Neural progenitor cell (in vitro differentiated cells): ENCODE measurements around the gene CTTNBP2NL. TPM values are rescaled to one million over a fixed set of nuclear protein-coding genes. Genes with fewer than 3 reads are reported as not detected.
"Not testable (repeated sequence)": the region's sequence is repeated elsewhere in the genome, so short reads cannot be mapped to it uniquely, and the experiment has no call there.

Experiments used
- DNase-seq: peaks from one replicate; pipeline ENCODE4 v3.0.0-alpha.2; 2016; ENCODE audit warnings: low spot score
- H2AFZ ChIP-seq: fragments of 200-600 bp; sonication (generic); replicated peaks from 2 replicates; pipeline ENCODE4 v1.6.1; 2016; ENCODE audit warnings: antibody characterized with exemption
- H3F3A ChIP-seq: fragments of 200-600 bp; sonication (generic); 2 replicates; pipeline ENCODE4 v1.6.1; 2016; ENCODE audit warnings: antibody characterized with exemption, low read depth
- H3K27ac ChIP-seq: fragments of 200-600 bp; sonication (generic); 2 replicates; pipeline ENCODE4 v1.5.1; 2016; ENCODE audit warnings: mild to moderate bottlenecking
- H3K27me3 ChIP-seq: fragments of 200-600 bp; sonication (generic); 2 replicates; pipeline ENCODE4 v1.6.1; 2016; ENCODE audit warnings: mild to moderate bottlenecking, moderate library complexity
- H3K36me3 ChIP-seq: fragments of 200-600 bp; sonication (generic); 2 replicates; pipeline ENCODE4 v1.5.1; 2016
- H3K4me1 ChIP-seq: fragments of 200-600 bp; sonication (generic); 2 replicates; pipeline ENCODE4 v1.6.1; 2016; ENCODE audit warnings: mixed run types
- H3K4me2 ChIP-seq: fragments of 200-600 bp; sonication (generic); 2 replicates; pipeline ENCODE4 v1.6.1; 2016
- H3K4me3 ChIP-seq: fragments of 200-600 bp; sonication (generic); 2 replicates; pipeline ENCODE4 v1.5.1; 2016
- H3K79me2 ChIP-seq: fragments of 200-600 bp; sonication (generic); 2 replicates; pipeline ENCODE4 v1.6.1; 2016; ENCODE audit warnings: low read depth
- H3K9ac ChIP-seq: fragments of 200-600 bp; sonication (generic); 2 replicates; pipeline ENCODE4 v1.6.1; 2016
- H3K9me3 ChIP-seq: fragments of 200-600 bp; sonication (generic); 2 replicates; pipeline ENCODE4 v1.5.1; 2016; ENCODE audit warnings: low read depth
- H4K20me1 ChIP-seq: fragments of 200-600 bp; sonication (generic); 2 replicates; pipeline ENCODE4 v1.6.1; 2016; ENCODE audit warnings: low read depth
- H3K27ac Mint-ChIP-seq: 3 replicates; pipeline ENCODE4 v1.8.0; 2021; ENCODE audit warnings: mixed read lengths
- H3K27me3 Mint-ChIP-seq: 2 replicates; pipeline ENCODE4 v1.8.0; 2022; ENCODE audit warnings: low read depth, mild to moderate bottlenecking, inconsistent platforms, moderate library complexity, mixed read lengths; ENCODE audit not compliant: insufficient read depth
- H3K36me3 Mint-ChIP-seq: 3 replicates; pipeline ENCODE4 v1.8.0; 2021; ENCODE audit warnings: mixed read lengths
- H3K4me1 Mint-ChIP-seq: 3 replicates; pipeline ENCODE4 v1.8.0; 2021; ENCODE audit warnings: mixed read lengths
- H3K4me3 Mint-ChIP-seq: 3 replicates; pipeline ENCODE4 v1.8.0; 2021; ENCODE audit warnings: mild to moderate bottlenecking, moderate library complexity, mixed read lengths
- H3K9me3 Mint-ChIP-seq: 3 replicates; pipeline ENCODE4 v1.8.0; 2020; ENCODE audit warnings: mixed read lengths
- CTCF ChIP-seq: fragments of 200-600 bp; sonication (generic); IDR thresholded peaks from 2 replicates; pipeline ENCODE4 v1.5.1; 2017; ENCODE audit warnings: antibody characterized with exemption, mild to moderate bottlenecking
- EZH2 ChIP-seq: fragments of 200-600 bp; sonication (generic); IDR thresholded peaks from 2 replicates; pipeline ENCODE4 v1.6.1; 2017; ENCODE audit warnings: antibody characterized with exemption, mild to moderate bottlenecking, moderate library complexity
- EZH2phosphoT487 ChIP-seq: fragments of 200-600 bp; sonication (generic); IDR thresholded peaks from 2 replicates; pipeline ENCODE4 v1.6.1; 2017; ENCODE audit warnings: antibody characterized with exemption
- total RNA-seq: library from RNA; depleted of rRNA; stranded (reverse); fragments of >200 nt; gene quantifications from 2 replicates; pipeline ENCODE4 v1.2.3, GENCODE V29; 2015; ENCODE audit warnings: low replicate concordance

CTTNBP2NL gene
- total RNA-seq, 1 donor from 2014 or later = 27.2 TPM

DNA sequence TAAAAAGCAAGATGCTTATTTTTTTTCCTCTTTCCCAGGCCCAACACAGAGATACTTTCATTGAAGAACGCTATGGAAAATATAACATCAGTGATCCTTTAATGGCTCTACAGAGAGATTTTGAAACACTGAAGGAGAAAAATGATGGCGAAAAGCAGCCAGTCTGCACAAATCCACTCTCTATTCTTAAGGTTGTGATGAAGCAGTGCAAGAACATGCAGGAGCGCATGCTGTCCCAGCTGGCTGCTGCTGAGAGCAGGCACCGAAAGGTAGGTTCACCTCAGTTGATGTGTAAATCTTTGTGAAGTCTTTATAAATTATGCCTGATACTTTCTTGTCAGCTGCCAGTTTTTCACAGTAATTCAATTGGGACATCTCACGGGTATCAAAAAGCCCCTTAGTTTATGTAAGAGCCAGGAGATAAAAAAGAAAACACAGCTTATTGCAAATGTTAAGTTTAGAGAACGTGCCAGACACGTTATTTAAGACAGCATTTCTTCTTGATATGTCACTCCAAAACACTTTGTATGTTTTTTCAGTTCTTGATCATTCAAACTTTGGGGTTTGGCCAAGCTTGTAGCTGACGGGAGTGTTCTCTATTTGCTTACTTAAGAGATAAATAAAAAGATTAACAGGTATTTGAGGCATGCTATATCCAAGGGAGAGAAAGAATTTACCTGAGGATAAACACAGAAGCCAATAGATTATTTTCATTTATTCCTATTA, 53.1 kb downstream of the CTTNBP2NL start:
- Mint-ChIP-seq H3K27me3 (no peaks in the 10 kb centered on the region), H3K4me3 (no peak overlapping the region), H3K4me1 (peaks cover 2% of the 10 kb centered on the region), H3K36me3 (peaks cover 15% of the 10 kb centered on the region), H3K27ac (no peak overlapping the region), H3K9me3 (no peaks in the 10 kb centered on the region)
- DNase-seq = no peak
- H3F3A ChIP-seq = peaks cover 2% of the 10 kb centered on the region
- no peaks in the 10 kb centered on the region for H3K9me3 ChIP-seq
- no peak overlapping the region for H2AFZ ChIP-seq
- H3K4me1 ChIP-seq = no peaks in the 10 kb centered on the region
- H3K36me3 ChIP-seq = peaks cover 12% of the 10 kb centered on the region
- no peaks in the 10 kb centered on the region for H3K27me3 ChIP-seq
- no peak overlapping the region for H3K4me3 ChIP-seq
- TF ChIP-seq CTCF = no peak
- no peak overlapping the region for H3K27ac ChIP-seq
- no peak overlapping the region for H3K9ac ChIP-seq
- peaks cover 4% of the 10 kb centered on the region for H4K20me1 ChIP-seq
- H3K79me2 ChIP-seq = no peaks in the 10 kb centered on the region
- H3K4me2 ChIP-seq = no peak overlapping the region

GRCh38 chr1:112449630-112449983, 53.6 kb downstream of the CTTNBP2NL start:
- H3K4me3 Mint-ChIP-seq = no peak overlapping the region
- H3K4me2 ChIP-seq = no peak overlapping the region

DNA sequence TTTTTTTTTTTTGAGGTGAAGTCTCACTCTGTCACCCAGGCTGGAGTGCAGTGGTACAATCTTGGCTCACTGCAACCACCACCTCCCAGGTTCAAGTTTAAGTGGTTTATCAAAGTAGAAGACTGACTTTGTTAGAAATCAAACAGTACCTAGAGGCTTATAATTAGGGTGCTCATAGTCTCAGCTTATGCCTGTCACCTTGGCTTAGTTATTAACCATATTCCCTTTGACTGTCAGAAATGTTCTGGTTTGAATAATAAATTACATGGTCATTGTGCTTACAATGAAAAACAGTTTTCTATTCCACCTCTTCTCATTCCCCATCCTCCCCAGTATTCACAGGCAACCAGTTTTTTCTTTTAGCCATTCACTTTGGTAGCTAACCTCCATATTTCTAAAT, 54.8 kb downstream of the CTTNBP2NL start:
- Histone ChIP-seq H3K4me1 (no peaks in the 10 kb centered on the region), H3K9ac (no peak overlapping the region), H3K4me2 (no peak overlapping the region), H3K79me2 (no peaks in the 10 kb centered on the region), H3K9me3 (no peaks in the 10 kb centered on the region), H3K36me3 (peaks cover 20% of the 10 kb centered on the region), H2AFZ (no peak overlapping the region), H3K27me3 (no peaks in the 10 kb centered on the region), H3K4me3 (no peak overlapping the region), H3F3A (peaks cover 2% of the 10 kb centered on the region), H3K27ac (no peak overlapping the region), H4K20me1 (peaks cover 4% of the 10 kb centered on the region)
- Mint-ChIP-seq H3K27ac (no peak overlapping the region), H3K9me3 (no peaks in the 10 kb centered on the region), H3K27me3 (no peaks in the 10 kb centered on the region), H3K36me3 (peaks cover 25% of the 10 kb centered on the region), H3K4me1 (peaks cover 2% of the 10 kb centered on the region), H3K4me3 (no peak overlapping the region)
- DNase-seq = no peak
- TF ChIP-seq EZH2 (no peak), CTCF (no peak), EZH2phosphoT487 (no peak)

More at GRCh38 chr1:112449630-112449983, 53.6 kb downstream of the CTTNBP2NL start:
- no peaks in the 10 kb centered on the region for H3K4me1 ChIP-seq
- no peaks in the 10 kb centered on the region for H3K79me2 ChIP-seq
- no peak overlapping the region for H3K27ac ChIP-seq
- Mint-ChIP-seq H3K4me1 (peaks cover 2% of the 10 kb centered on the region), H3K9me3 (no peaks in the 10 kb centered on the region), H3K27me3 (no peaks in the 10 kb centered on the region), H3K36me3 (peaks cover 20% of the 10 kb centered on the region), H3K27ac (no peak overlapping the region)
- H3K9me3 ChIP-seq = no peaks in the 10 kb centered on the region
- no peaks in the 10 kb centered on the region for H3K27me3 ChIP-seq
- TF ChIP-seq CTCF = no peak
- H3K36me3 ChIP-seq = peaks cover 16% of the 10 kb centered on the region
- DNase-seq = no peak
- H3F3A ChIP-seq = peaks cover 2% of the 10 kb centered on the region
- H3K4me3 ChIP-seq = no peak overlapping the region
- peaks cover 4% of the 10 kb centered on the region for H4K20me1 ChIP-seq
- no peak overlapping the region for H2AFZ ChIP-seq
- no peak overlapping the region for H3K9ac ChIP-seq

DNA sequence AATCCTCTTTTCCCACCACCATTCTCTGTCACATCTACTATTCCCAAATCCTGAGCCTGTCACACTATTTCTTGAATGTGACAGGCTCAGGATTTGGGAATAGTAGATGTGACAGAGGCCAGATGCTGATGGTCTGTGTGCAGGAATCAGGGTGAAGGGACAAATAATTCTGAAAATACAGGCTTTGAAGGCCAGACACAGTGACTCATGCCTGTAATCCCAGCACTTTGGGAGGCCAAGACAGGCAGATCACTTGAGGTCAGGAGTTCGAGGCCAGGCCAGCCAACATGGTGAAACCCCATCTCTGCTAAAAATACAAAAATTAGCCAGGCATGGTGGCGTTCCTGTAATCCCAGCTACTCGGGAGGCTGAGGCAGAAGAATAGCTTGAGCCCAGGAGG, 55.3 kb downstream of the CTTNBP2NL start:
- H3K4me2 ChIP-seq, H3F3A ChIP-seq, H3K4me1 Mint-ChIP-seq, DNase-seq, H3K9me3 ChIP-seq, H3K9me3 Mint-ChIP-seq, H3K4me3 Mint-ChIP-seq, H3K9ac ChIP-seq, H3K79me2 ChIP-seq, H3K4me3 ChIP-seq, H2AFZ ChIP-seq, H3K27ac ChIP-seq, H3K27me3 ChIP-seq, H3K27ac Mint-ChIP-seq, H3K27me3 Mint-ChIP-seq, H3K4me1 ChIP-seq, H4K20me1 ChIP-seq: not testable (repeated sequence)
- peaks cover 20% of the 10 kb centered on the region for H3K36me3 ChIP-seq
- H3K36me3 Mint-ChIP-seq = peaks cover 30% of the 10 kb centered on the region
